ENCODE measurements around the gene KCTD15. TPM values are rescaled to one million over a fixed set of nuclear protein-coding genes. Genes with fewer than 3 reads are reported as not detected.

KCTD15 gene
- total RNA-seq, 4 donors from 2014 or later, result 53.6 to 89.1 (median 72.5) TPM

- no peak for TF ChIP-seq CTCF (IDR thresholded peaks at IDR 0.05)
- Histone ChIP-seq H3K9me3 (no peaks in the 10 kb centered on the region), H3K36me3 (peaks cover 0 to 41% (median 13%) of the 10 kb centered on the region in 3 donors), H3K4me3 (peak overlapping the region; percentile 59 to 91 (median 81)), H3K4me1 (peaks cover 9 to 72% (median 27%) of the 10 kb centered on the region in 3 donors), H3K27me3 (no peaks in the 10 kb centered on the region), H3K27ac (peak overlapping the region; percentile 89 to 98 (median 98))
- 32 to 52% methylated on average over 12 of the region's 12 CpGs for WGBS, 2 donors
- intact Hi-C loops (cut with DNase I), result no loop called here
- DNase-seq, result no peak
Observed at GRCh38 chr19:33798681-33799111, 2.0 kb downstream of the KCTD15 start.

- TF ChIP-seq POLR2A (IDR thresholded peaks at IDR 0.05), result no peak
- no peak for TF ChIP-seq CTCF (IDR thresholded peaks at IDR 0.05)
Observed at GRCh38 chr19:33799476-33799875, 2.8 kb downstream of the KCTD15 start.

GRCh38 chr19:33800012-33800680, 3.5 kb downstream of the KCTD15 start:
- Histone ChIP-seq H3K36me3 (peaks cover 0 to 56% (median 13%) of the 10 kb centered on the region in 3 donors), H3K4me3 (peak overlapping the region in 2 of 4 donors; percentile 91), H3K4me1 (peaks cover 9 to 78% (median 35%) of the 10 kb centered on the region in 3 donors), H3K27ac (peak overlapping the region in 3 of 4 donors; percentile 51 to 98 (median 97)), H3K9me3 (no peaks in the 10 kb centered on the region), H3K27me3 (no peaks in the 10 kb centered on the region)
- DNase-seq, result no peak
- TF ChIP-seq CTCF (IDR thresholded peaks at IDR 0.05) (no peak), POLR2A (IDR thresholded peaks at IDR 0.05) (no peak)
- intact Hi-C loops (cut with DNase I), result no loop called here
- 68 to 75% methylated on average over 5 to 7 of the region's 16 CpGs for WGBS, 2 donors

More at GRCh38 chr19:33799476-33799875, 2.8 kb downstream of the KCTD15 start:
- 68 to 70% methylated on average over 2 to 3 of the region's 5 CpGs for WGBS, 2 donors
- Histone ChIP-seq H3K4me1 (peaks cover 9 to 78% (median 33%) of the 10 kb centered on the region in 3 donors), H3K27ac (peak overlapping the region; percentile 51 to 98 (median 93)), H3K4me3 (peak overlapping the region in 2 of 4 donors; percentile 91), H3K27me3 (no peaks in the 10 kb centered on the region), H3K9me3 (no peaks in the 10 kb centered on the region), H3K36me3 (peaks cover 0 to 49% (median 13%) of the 10 kb centered on the region in 3 donors)
- intact Hi-C loops (cut with DNase I), result no loop called here
- DNase-seq, result no peak

GRCh38 chr19:33801411-33801810, 4.7 kb downstream of the KCTD15 start:
- intact Hi-C loops (cut with DNase I), result no loop called here
- Histone ChIP-seq H3K4me1 (peaks cover 19 to 89% (median 47%) of the 10 kb centered on the region in 3 donors), H3K4me3 (no peak overlapping the region), H3K27me3 (no peaks in the 10 kb centered on the region), H3K36me3 (peaks cover 0 to 61% (median 13%) of the 10 kb centered on the region in 3 donors), H3K9me3 (no peaks in the 10 kb centered on the region), H3K27ac (peak overlapping the region in 2 of 4 donors; percentile 22 to 25)
- DNase-seq, result no peak
- WGBS, 2 donors, result 100% methylated on average over 1 of the region's 5 CpGs; no CpG with 5 or more reads in 1 of the 2 donors
- no peak for TF ChIP-seq POLR2A (IDR thresholded peaks at IDR 0.05)
- TF ChIP-seq CTCF (IDR thresholded peaks at IDR 0.05), result no peak

- intact Hi-C loops (cut with DNase I), result no loop called here
- Histone ChIP-seq H3K4me1 (peaks cover 19 to 95% (median 52%) of the 10 kb centered on the region in 3 donors), H3K9me3 (no peaks in the 10 kb centered on the region), H3K36me3 (peaks cover 0 to 67% (median 13%) of the 10 kb centered on the region in 3 donors), H3K27me3 (no peaks in the 10 kb centered on the region), H3K4me3 (no peak overlapping the region), H3K27ac (peak overlapping the region in 2 of 4 donors; percentile 22 to 82)
- TF ChIP-seq POLR2A (IDR thresholded peaks at IDR 0.05), result no peak
- no peak for TF ChIP-seq CTCF (IDR thresholded peaks at IDR 0.05)
- WGBS, 2 donors, result 70 to 81% methylated on average over 2 to 6 of the region's 10 CpGs
- DNase-seq, result no peak
Observed at GRCh38 chr19:33802001-33802400, 5.3 kb downstream of the KCTD15 start.
